GM19395 (cell line): ENCODE measurements around the gene MAP1A.
A peak's percentile ranks its signal among the peaks of the same experiment; 100 is the strongest.

Experiments used
- ATAC-seq: cut with Tn5 transposase; IDR thresholded peaks from one replicate; pipeline ENCODE4 v1.9.1; 2021; ENCODE audit warnings: mild to moderate bottlenecking, moderate library complexity; ENCODE audit not compliant: unreplicated experiment

MAP1A gene

DNA sequence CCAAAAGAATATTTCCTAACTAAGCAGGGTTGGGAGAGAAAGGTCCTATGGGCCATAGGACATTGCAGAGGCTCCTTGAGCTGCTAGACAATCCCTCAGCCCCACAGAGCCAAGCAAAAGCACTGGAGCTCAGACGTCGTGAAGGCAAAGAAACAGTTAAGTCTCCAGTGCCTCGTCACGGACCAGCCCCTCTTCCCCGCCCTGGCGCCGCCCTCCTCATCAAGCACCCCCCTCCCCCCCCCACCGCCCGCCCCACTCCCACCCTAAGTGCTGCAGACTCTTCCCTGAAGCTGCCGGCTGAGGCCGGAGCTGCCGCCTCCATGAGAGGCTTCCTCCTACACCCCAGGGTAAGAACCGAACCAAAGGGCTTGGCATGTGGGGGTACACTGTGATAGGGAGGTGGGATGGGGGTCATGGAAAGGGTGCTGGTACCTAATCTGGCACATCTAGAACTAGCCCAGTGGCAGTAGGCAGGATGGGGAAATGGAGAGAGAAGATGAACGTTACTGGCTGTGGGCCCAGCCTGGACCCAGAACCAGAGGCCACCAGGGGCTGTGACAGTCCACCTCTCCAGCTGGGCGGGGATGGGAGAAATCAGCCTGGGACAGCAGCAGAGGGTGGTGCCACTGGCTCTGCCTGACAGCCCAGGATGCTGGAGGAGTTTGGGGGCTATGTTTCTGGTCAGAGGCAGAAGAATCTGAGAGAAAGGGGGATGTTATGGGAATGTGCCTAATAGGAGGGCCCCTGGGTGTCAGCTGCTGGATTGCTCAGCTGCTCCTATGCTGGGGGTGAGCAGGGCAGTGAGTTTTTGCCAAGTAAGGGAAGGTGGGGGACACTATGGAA, at the start of gene MAP1A:
Gene MAP1A (plus strand): TSS at position 255 of the 843 bp plus-strand sequence. CDS start 3,866 bp downstream, outside the sequence.
- ATAC-seq = no peak

DNA sequence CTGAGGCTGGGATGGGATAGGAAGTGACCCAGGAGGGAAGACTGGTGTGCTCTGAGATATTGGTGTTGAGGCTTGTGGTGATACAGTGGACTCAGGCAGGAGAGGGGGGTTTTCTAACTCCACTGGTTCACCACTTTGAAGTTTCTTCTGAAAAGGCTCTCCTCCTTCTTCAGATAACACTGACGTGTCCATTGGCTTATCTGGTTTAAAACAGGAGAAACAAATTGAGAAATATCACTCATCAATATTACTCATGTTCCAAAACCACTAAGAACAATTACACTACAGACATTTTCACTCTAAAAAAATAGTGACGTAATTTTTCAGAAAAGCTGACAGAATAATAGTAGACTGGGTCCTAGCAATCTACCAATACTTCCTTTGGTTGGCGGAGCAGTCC, 47.5 kb upstream of the MAP1A start:
- no peak for ATAC-seq

- no peak for ATAC-seq
Measured at GRCh38 chr15:43471975-43472374, 45.4 kb upstream of the MAP1A start.

- ATAC-seq = no peak
Measured at GRCh38 chr15:43473885-43474284, 43.5 kb upstream of the MAP1A start.

DNA sequence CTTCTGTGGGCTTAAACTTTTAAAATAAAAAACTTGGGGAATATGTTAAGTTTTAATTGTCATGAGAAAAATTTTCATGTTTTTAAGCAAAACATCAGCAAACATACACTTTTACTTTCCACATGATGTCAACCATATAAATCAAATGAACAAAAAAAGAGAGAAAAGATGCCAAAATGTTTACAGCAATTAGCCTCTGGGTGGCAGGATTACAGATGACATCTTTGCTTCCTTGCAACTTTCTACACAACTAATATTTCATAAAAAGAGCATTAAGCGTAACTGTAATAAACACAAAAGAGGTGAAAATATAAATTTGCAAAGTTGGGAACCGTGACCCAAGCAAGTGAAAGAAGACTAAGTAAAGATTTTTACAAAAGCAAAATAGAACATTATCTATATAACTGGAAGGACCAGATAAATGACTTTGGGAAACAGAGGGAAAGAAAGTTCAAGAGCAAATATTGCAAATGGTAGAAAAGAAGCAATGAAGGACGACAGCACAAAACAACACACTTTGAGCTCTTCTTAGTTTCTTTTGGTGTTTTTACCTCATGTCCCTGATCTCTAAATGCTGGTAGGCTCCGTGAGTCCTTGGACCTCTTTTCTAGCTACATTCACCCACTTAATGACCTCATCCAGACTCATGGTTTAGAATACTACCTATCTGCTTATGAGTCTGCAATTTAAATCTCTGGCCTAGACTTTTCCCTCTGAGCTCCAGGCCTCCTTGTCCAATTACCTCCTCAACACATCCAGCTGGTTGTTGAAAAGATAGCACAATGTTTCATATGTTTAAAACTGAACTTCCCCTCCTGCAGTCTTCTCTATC, 33.9 kb upstream of the MAP1A start:
- no peak for ATAC-seq

DNA sequence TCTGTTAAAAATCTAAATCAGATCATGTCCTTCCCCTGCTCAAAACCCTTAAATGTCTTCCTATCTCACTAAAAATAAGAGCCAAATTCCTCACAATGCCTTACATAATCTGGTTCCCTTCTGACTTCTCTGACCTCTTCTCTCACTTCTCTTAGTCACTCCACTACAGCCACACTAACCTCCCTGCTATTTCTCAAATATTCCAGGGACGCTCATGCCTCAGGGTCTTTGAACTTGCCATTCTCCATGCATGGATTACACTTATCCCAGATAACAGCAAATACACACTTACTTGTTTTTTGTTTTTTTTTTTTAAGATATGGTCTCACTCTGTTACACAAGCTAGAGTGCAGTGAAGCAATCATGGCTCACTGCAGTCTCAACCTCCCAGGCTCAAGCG, 33.0 kb upstream of the MAP1A start:
- ATAC-seq = no peak

DNA sequence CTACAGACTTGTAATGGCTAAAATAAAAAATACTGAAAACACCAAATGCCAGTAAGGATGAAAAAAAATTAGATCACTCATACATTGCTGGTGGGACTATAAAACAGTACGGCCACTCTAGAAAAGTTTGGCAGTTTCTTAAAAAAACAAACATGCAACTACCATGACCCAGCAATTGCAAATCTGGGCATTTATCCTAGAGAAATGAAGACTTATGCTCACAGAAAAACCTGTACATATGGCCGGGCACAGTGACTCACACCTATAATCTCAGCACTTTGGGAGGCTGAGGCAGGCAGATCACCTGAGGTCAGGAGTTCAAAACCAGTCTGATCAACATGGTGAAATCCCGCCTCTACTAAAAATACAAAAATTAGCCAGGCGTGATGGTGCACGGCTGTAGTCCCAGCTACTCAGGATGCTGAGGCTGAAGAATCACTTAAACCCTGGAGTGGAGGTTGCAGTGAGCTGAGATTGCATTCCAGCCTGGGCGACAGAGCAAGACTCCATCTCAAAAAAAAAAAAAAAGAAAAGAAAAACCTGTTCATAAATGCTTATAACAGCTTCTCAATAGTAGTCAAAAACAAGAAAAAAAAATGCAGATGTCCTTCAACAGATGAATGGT, 30.0 kb upstream of the MAP1A start:
- no peak for ATAC-seq

DNA sequence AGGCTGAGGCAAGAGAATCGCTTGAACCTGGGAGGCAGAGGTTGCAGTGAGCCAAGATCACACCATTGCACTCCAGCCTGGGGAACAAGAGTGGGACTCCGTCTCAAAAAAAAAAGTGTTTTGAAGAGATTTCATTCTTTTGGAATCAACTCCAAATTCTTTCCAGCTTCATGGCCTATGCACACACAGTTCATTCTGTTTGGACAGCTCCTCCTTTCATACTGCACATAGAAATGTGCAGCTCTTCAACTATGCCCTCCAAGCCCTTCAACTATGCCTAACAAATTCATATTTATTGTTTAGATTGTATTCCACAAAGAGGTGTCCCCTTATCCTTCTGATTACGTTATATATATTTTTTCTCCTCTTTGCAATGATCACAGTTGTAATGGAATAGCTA, 28.6 kb upstream of the MAP1A start:
- no peak for ATAC-seq

- no peak for ATAC-seq
Measured at GRCh38 chr15:43489191-43489590, 28.2 kb upstream of the MAP1A start.

- no peak for ATAC-seq
Measured at GRCh38 chr15:43492266-43492665, 25.1 kb upstream of the MAP1A start.

GRCh38 chr15:43492673-43493601, 24.5 kb upstream of the MAP1A start, which contains the start of gene TP53BP1:
TP53BP1 (minus strand) TSS chr15:43493156; CDS start chr15:43493043, 113 bp downstream.
- peak; percentile 97 for ATAC-seq

GRCh38 chr15:43493703-43494472, 23.5 kb upstream of the MAP1A start:
- ATAC-seq = no peak

GRCh38 chr15:43498990-43499389, 18.4 kb upstream of the MAP1A start:
- no peak for ATAC-seq

DNA sequence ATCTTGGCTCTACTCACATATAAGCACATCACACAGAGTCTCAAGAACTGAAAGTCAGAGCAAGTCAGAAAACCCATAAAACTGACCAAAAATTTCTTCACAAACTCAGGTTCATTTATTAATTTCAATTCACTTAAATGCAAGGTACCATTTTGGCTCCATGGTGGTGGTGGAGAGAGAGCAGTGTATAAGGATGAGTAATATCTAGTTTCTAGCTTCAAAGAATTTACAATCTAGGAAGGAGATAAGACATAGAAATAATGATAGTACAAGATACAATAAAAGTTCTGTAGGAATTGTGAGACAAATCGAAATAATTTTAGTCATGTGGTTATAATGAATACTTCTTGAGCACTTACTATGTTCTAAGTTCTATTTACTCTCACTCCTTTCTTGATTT, 17.8 kb upstream of the MAP1A start:
- no peak for ATAC-seq

- ATAC-seq = no peak
Measured at GRCh38 chr15:43505738-43506137, 11.7 kb upstream of the MAP1A start.

GRCh38 chr15:43508421-43508820, 9.0 kb upstream of the MAP1A start:
- no peak for ATAC-seq

DNA sequence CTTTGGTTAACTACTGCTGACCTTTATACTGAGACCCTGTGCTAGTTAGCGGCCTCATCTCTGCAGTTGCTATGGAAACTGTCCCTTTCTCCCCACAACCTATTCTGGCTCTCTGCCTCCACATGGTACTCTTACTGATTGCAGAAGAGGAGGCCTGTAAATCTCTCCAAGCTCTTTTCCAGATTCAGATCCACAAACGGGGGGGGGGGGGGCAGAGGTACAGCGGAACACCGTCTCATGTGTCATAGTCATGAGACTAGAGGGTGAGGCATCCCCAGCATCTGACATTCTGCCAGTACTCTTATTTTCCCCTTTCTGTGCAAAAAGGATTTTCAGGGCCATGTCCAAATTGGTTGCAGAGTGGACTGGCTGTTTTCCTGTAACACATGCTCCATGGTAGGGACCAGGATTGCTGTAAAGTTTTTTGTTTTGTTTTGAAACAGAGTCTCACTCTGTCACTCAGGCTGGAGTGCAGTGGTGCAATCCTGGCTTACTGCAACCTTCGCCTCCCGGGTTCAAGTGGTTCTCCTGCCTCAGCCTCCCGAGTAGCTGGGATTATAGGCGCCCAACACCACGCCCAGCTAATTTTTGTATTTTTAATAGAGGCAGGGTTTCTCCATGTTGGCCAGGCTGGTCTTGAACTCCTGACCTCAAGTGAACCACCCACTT, 8.3 kb upstream of the MAP1A start:
- ATAC-seq = no peak

DNA sequence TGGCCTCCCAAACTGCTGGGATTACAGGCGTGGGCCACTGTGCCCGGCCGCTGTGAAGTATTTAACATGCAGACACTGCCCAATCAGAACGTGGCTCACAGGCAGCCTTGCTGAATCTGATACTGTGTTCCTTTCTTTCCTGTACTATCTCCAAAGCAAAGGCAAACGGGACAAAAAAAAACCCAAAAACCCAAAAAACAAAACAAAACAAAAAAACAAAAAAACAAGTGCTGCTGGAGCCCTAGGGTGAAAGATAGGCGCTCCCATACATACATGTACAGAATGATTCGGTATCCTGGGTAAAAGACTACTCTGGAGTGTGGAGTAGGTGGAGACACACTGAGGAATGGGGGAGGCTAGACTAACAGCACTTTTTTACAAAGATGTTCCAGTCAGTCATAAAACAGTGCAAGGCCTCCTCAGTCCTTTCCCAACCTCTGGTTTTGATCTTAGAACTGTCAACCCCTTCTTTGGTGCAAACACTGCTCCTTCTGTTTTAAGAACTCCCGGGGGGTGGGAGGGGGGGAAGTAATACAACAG, 7.7 kb upstream of the MAP1A start:
- ATAC-seq = no peak
